Measurements from ENCODE around the gene PRKAG2.
"Not testable (repeated sequence)": the region's sequence is repeated elsewhere in the genome, so short reads cannot be mapped to it uniquely, and the experiment has no call there.

PRKAG2 gene

DNA sequence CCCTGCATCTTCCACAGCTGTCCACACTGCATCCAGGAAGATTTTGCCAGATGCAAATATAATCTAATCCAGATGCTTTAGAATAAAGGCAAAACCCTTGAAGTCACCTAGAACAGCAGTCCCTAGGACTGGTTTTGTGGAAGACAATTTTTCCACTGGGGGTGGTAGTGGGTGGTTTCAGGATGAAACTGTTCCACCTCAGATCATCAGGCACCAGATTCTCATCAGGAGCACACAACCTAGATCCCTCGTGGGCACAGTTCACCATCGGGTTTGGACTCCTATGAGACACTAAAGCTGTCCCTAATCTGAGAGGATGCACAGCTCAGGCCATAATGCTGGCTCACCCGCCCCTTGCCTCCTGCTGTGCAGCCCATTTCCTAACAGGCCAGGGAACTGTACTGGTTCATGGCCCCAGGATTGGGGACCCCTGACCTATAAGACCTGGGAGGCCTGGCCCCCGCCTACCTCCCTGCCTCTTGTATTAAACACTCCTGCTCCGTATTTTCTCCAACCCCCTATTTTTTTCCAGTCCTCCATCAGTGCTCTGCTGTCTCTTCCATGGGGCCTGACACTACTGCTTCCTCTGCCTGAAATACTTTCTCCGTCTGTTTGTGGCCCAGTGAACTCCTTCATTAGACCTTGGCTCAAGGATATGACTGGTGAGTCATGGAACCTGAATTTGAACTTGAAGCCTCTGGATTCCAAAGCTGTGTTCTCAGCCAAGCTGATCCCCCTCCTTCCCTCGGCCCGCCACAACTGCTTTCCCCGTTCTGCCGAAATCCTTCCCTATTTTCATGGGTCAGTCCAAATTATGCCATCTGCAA lies 277.3 kb downstream of the PRKAG2 start:
- no peak for DNase-seq

DNA sequence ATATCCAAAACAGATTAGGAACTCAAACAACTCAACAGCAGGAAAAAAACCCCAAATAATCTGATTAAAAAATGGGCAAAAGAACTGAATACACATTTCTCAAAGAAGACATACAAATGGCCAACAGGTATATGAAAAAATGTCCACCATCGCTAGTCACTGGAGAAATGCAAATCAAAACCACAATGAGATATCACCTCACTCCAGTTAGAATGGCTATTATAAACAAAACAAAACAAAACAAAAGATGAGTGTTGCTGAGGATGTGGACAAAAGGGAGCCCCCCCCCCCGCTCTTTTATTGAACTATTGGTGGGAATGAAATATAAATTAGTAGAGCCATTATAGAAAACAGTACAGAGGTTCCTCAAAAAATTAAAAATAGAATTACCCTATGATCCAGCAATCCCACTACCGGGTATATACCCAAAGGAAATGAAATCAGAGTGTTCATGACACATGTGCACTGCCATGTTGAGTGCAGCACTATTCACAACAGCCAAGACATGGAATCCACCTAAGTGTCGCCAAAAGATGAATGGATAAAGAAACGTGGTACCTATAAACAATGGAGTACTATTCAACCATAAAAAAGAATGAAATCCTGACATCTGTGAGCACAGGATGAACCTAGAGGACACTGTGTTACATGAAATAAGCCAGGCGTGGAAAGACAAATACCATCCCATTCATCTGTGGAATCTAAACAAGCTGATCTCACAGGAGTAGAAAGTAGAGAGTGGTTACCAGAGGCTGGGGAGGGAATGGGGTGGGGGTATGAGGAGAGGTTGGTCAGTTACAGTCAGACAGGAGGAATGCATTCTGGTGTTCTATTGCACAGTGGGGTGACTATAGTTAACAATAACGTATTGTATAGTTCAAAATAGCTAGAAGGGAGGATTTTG lies 279.1 kb downstream of the PRKAG2 start:
- DNase-seq = no peak

DNA sequence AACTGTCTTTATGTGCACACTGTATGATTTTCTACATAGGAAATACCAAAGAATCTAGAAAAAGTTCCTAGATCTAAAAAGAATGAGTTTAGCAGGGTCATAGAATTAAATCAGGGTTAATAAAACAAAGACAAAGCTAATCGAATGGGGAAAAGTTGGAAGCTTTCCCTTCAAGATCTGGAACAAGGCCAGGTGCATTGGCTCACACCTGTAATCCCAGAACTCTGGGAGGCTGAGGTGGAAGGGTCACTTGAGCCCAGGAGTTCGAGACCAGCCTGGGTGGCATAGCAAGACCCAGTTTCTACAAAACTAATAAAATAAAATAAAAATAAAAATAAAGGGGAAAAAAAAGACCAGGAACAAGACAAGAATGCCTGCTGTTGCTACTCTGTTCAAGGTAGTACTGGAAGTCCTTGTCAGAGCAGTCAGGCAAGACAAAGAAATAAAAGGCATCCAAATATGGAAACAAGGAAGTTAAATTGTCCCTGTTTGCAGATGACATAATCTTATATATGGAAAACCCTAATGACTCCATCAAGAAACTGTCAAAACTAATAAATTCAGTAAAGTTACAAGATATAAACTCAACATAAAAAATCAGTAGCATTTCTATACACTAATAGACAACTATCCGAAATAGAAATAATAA lies 281.1 kb downstream of the PRKAG2 start:
- no peak for DNase-seq

DNA sequence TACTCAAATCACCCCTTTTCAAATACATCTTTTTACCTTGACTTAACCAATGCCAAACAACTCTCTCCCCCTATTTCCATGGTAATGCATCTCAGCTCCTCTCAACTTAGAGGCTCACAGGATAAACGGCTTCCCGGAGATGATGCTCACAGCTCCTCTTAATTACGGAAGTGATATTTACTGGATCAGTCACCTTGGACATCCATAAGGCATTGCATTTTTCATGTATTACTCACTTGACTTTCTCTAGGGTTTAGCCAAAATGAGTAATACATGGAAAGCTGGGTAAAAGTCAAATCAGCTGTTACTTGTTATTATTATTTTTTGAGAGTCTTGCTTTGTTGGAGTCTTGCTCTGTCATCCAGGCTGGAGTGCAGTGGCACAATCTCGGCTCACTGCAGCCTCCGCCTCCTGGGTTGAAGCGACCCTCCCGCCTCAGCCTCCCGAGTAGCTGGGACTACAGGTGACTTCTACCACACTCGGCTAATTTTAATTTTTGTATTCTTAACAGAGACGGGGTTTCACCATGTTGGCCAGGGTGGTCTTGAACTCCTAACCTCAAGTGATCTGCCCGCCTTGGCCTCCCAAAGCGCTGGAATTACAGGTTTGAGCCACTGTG lies 283.9 kb downstream of the PRKAG2 start:
- no peak for DNase-seq

DNA sequence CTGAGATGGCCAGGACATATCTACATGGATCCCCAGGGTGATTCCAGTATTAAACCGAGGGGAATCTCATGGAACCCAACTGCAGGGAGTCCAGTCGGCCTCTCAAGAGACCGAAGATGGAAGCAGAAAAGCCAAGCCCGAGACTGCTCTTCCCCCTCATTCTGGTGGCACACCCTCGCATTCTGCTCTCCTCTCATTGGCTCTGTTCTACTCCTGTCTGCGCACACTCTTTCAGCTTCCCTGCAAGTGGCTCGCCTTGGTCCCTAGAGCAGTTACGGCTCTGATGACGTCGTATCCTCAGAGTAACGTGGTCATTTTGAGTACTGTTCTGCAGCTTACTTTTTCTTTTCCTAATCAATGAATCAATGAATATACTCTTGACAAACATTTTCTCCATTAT lies 284.6 kb downstream of the PRKAG2 start:
- DNase-seq = no peak

DNA sequence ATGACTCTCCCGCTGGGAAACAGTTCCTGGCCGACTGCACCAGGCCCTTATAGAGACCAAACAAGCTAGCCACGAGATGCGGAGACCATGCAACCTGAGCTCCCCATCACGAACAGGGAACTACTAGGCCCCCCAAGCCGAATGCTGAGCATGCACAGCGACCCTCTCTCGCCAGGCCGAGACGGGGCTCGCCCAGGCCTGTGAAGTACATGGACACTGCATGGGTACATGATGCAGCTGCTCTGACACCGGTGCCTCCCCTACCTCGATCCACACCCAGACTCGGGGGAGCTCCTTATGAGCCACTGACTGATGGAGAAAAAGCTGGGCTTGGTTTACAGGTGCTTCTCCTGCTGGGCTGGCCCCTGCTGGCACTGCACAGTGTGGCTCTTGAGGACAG lies 285.0 kb downstream of the PRKAG2 start:
- DNase-seq = no peak

DNA sequence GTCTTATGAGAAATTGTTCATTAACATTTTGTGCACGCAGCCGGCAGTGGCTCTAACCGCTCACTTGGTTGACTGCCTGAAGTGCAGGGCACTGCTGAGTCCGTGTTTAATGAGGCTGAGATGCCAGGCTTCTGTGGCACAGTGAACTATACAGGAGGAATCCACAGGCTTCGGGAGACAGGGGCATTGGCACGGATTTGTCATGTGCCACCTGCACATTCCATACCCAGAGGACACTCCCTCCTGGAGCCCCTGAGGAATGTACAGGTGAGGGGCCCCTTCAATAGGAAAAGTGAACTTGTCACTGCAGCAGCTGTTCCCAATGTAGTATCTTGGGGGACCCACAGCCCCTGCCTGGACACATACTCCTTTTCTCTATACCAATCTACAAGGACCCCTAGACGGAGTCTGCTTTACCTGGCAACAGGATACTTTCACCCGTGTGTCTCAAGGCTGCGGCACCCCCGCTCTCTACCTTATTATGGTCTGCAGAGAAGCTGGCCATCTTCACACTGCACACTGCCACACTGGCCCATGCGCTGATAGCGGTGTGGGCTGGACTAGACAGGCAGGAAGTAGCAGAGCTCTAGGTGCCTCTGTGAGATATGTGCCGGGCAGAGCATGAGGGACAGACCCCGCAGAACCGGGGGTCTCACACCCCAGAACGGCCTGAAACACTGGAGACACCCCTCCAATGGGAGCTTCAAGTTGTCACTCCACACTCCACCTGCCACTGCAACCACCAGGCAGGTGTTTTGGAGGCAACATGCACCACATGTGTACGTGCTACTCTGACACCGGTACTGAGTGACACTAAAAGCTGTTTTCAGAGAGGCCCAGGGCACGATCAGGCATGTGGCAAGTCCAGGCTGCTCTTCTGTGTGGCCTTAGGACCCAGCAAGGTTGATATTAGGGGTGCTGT lies 285.8 kb downstream of the PRKAG2 start:
- DNase-seq = no peak

DNA sequence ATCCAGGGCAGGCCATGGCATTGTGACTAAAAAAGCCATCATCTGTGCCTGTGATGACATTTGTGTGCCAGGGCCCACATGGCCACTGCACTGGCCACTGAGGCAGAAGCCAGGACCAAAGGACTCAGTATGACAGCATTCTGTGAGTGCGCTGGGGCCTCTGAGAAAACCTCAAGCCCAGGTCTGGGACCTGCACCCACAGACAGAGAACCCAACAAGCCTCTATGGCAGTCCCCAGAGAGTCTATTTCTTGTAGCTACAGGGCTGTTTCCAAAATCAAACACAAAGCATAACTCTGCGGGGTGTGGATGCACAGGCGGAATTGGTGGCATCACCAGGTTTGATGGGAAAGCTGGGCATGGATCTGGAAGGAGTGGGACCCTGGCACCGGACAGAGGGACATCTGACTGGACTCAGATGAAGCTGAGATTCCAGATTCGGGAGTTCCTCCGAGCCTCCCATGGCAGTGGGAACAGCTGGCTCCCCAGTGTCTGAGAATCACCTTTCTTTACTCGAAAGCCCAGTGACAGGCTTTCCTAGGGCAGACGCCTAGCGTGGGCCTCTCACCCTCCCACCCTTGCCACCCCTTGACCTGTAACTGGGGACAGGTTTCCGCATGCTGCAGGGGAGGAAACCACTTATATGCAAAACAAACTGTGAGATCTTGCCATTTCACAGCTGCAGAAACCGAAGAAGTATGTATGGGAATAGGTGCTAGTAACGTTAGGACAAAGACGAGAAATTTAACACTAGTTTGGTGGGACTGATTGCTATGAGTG lies 286.7 kb downstream of the PRKAG2 start:
- DNase-seq = no peak

DNA sequence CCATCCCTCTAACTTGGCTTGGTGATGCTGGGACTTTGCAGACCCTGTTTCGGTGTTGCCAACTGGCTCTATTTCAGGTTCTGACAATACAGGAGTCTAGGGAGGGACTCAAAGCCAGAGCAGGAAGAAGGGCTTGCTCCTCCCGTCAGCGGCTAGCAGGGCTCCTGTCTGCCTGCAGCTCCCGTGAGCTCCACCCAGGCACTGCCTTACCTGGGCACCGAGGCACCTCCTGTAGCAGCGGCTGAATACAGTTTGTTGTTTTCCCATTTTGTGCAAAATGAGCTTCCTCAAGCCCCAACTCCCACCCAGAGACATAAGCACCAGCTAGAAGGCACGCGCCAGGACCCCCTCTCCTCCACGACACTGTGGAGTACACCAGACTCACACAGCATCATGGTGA lies 287.9 kb downstream of the PRKAG2 start:
- DNase-seq = no peak

DNA sequence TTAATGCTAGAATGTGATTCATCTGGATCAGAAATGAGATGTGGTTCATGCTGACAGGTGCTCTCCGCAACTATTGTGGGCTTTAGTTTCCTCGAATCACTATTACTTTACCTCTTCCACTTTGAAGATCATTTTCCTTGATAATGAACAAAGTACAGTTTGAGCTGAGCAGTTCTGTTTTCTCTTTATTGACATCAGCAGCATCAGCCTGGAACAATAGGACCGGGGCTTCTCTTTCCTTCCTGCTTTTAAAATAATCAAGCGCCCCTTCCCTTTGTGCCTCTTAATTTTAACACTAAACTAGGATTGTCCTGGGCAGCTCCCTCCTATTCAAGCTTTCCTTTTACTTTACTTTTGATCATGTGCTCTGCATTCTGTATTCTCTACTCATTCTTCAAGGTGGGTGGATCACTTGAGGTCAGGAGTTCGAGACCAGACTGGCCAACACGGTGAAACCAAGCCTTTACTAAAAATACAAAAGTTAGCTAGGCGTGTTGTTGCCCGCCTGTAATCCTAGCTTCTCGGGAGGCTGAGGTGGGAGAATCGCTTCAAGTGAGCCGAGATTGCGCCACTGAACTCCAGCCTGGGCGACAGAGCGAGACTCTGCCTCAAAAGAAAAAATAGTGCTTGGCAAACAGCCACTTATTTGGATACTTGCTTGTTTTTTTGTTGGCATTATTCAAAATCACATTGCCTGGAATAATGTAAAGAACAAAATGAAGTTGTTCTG lies 290.2 kb downstream of the PRKAG2 start:
- no peak for DNase-seq

DNA sequence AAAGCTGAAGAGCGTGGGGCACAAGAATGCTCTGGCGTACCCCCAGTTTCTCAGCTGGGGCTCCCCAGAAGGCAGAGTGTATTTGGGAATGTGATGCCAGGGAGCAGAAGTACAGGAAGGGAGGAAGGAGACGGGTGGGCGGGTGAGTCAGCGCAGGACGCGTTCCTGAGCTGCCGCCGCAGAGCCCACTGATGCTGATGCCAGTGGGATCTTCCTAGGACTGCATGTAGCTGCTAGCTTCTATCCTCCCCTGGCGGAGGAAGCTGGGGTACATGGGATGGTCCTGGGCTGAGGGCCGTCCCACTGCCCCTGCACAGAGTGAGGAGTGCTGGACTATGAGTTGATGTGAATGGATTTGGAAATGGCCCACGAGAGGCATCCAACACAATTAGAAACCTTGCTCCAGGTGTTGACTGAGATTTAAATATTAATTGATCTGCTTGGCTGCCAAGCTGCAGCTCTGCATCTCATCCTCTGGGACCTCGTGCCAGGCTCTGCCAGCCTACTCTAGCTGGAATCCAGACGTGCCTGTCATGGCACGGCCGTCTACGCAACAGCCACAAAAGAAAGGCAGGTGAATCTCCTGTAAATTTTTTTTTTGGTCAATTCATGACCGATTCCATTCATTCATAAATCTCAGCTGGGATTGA lies 291.0 kb downstream of the PRKAG2 start:
- DNase-seq = no peak

DNA sequence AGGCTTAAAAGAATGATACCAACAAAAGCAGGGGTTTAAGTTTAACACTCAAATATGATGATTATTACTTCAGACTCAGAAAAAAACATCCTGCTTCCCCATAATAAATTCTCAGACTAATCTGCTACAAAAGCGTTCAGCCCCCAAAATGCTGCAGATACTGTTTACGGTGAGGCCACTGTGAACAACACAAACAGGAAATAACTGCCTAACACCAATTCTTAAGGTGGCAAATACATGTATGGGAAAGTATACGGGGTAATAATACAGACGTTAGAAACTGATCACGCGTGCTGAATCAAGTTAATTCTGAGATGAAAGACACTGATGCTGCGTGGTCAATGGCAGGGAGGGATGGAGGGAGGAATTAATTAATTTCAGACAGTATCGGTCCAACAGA lies 295.2 kb downstream of the PRKAG2 start:
- no peak for DNase-seq

DNA sequence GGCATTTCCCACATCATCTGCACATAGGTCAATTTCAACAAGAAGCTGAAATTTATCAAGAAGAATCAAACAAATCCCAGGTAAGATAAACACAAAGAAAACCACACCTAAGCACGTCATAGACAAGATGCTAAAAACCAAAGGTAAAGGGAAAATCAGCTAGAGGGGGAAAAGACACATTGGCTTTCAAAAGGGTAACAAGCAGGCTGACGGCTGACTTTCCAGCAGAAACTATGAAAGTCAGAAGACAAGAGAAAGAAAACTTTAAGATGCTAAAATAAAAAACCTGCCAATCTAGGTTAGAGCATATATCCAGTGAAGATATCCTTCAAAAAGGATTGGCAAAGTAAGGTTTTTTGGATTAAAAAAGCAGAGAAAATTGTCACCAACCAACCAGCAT lies 297.3 kb downstream of the PRKAG2 start:
- DNase-seq = no peak

DNA sequence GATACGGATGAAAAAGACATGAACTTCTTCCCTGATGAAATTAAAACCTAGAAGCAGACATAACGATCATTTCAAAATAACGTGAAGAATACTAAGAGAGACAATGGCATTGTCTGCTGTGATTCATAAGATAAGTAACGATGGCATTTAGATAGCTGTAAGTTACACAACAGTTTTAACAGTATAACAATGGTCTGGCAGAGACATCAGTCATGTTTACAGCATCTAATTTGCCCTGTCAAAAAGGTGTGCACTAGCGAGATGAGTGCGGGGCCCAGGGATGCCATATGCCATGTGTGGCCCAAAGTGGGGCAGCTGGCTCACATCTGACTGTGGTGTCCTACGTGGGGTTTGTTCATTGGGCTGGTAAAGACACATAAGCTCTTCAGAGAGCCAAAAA lies 301.5 kb downstream of the PRKAG2 start:
- DNase-seq = no peak

DNA sequence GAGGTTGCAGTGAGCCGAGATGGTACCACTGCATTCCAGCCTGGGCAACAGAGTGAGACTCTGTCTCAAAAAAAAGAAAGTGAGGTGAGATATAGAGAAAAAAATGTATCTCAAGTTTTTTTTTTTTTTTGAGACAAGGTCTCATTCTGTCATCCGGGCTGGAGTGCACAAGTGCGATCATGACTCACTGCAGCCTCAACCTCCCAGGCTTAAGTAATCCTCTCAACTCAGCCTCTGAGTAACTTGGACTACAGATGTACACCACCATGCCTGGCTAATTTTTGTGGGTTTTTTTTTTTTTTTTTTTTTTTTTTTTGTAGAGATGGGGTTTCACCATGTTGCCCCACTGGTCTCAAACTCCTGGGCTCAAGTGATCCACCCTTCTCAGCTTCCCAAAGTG lies 303.9 kb downstream of the PRKAG2 start:
- not testable (repeated sequence) for DNase-seq

DNA sequence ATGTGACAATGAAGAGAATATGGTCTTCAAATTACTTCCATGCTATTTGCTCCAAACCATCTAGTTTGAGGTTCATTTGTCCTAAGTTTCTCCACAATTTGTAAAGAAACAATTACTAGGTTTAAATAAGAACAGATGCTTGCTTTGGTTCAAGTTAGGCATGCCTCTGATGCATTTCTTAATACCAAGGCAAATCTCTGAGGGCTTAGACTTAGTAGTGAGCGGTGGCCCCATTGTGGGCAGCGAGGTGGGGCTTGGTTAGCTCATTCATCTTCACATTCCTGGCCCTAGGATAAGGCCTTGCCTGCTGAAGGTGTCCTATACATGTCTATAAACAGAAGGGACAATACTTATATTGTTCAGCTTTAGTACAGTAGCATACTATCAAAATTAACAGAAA lies 304.8 kb downstream of the PRKAG2 start:
- DNase-seq = no peak

DNA sequence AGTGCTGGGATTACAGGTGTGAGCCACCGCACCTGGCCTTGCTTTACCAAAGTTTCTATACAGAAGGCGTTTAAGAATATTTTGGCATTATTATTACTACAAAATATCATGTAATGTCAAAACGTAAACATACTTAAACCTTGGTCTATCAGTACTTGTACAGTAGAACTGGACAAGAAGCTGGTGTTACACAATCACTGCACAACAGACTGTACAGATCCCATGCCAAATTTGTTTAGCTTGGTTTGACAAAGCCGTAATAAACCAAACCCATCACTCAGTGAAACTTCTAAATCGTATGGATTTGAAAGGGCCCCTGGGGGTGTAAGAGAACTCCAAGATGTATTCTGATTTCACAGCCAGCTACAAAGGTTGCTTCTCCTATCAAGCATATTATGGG lies 305.4 kb downstream of the PRKAG2 start:
- no peak for DNase-seq

DNA sequence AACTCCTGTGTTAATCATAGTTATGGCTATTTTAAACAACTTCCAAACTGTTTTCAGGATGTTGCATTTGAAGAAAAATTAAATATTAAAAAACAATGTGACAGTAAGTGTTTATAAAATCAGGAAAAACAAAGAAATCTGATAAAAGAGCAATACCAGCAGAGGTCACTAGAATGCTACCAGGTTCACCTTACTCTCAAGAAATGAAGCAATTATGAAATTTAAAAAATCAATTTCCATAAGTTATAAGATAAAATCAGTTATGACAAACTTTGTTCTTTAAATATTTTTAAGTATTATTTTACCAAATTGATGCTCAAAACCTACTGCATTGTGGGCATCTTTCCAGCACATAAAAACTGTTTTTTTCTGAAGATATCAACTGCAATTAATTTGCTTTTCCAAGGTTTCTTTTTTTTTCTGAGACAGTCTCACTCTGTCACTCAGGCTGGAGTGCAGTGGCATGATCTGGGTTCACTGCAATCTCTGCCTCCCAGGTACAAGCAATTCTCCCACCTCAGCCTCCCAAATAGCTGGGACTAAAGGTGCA lies 306.5 kb downstream of the PRKAG2 start:
- DNase-seq = no peak
